Measurements from ENCODE around the gene ERN2. TPM values are rescaled to one million over a fixed set of nuclear protein-coding genes. Genes with fewer than 3 reads are reported as not detected.
"Not testable (repeated sequence)": the region's sequence is repeated elsewhere in the genome, so short reads cannot be mapped to it uniquely, and the experiment has no call there.

The ERN2 gene
- not detected for polyA plus RNA-seq (ENCODE audit: insufficient read length)

DNA sequence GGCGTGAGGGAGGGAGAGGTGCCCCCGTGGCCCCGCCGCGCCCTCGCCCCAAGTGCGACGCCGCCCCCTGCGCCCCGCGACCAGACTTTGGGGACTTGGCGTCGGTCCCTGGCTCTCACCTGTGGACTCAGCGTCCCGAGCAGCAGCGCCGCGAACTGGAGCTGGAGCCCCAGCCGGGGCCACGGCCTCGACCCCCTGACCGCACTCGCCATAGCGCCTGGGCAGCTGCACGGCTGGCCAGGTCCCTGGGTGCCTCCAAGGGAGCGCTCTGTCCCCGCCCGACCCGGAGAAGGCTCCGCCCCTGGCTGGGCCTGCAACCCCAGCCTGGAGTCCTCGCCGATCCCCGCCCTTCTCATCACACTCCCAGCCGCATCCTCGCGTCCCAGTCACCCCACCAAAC lies at the start of gene ERN2:
Gene ERN2 (minus strand): TSS at position 247 of the 400 bp plus-strand sequence. CDS start 35 bp downstream, at position 212.
- DNase-seq = no peak

DNA sequence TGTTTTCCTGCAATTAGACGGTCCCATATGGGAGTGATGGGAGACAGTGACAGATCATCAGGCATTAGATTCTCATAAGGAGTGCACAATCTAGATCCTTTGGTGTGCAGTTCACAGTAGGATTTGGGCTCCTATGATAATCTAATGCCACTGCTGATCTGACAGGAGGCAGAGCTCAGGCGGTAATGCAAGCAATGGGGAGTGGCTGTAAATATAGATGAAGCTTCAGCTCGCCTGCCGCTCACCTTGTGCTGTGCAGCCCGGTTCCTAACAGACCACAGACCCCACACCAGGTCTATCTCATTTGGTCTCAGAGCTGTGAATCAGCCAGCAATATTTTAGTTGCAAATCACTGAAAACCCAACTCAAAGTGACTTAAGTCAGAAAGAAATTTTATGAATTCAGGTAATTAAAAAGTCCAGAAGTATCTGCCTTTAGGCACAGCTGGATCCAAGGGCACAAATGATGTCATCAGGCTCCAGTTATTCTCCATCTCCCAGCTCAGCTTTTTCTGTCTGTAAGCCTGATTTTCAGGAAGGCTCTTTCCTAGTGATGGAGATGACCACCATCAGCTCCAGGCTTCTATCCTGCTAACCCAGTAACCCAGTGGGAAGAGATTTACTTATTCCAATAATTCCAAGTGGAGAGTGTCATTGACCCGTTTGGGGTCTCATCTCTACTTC lies 45.1 kb upstream of the ERN2 start:
- DNase-seq = no peak

DNA sequence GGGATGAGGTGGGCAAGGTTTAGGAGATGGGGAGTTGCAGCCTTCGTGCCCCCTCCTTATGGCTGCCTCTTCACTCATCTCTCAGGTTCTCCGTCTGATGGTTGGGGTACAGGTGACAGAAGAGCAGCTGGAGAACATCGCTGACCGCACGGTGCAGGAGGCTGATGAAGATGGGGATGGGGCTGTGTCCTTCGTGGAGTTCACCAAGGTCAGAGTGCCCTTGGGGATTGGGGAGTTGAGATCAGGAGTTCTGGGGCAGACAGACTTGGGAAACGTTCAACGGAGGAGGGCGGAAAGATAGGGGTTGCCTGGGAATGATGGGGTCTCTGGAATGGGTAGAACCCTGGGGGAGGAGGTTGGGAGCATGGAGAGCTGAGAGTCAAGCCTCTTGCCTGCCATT lies 44.1 kb upstream of the ERN2 start:
- no peak for DNase-seq

DNA sequence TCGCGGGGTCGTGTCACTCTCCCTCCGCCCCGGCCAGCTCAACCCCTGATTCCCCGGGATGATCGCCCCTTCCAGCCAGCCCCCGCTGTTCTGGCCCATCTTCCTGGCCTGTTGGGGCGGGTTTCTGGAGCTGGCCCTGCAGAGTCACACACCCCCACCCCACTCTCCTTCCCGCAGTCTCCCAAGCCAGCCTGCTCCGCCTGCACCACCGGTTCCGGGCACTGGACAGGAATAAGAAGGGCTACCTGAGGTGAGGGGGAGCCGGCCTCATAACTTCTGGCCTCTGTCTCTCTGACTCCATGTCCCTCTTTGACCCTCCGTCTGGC lies 42.4 kb upstream of the ERN2 start:
- DNase-seq = no peak

DNA sequence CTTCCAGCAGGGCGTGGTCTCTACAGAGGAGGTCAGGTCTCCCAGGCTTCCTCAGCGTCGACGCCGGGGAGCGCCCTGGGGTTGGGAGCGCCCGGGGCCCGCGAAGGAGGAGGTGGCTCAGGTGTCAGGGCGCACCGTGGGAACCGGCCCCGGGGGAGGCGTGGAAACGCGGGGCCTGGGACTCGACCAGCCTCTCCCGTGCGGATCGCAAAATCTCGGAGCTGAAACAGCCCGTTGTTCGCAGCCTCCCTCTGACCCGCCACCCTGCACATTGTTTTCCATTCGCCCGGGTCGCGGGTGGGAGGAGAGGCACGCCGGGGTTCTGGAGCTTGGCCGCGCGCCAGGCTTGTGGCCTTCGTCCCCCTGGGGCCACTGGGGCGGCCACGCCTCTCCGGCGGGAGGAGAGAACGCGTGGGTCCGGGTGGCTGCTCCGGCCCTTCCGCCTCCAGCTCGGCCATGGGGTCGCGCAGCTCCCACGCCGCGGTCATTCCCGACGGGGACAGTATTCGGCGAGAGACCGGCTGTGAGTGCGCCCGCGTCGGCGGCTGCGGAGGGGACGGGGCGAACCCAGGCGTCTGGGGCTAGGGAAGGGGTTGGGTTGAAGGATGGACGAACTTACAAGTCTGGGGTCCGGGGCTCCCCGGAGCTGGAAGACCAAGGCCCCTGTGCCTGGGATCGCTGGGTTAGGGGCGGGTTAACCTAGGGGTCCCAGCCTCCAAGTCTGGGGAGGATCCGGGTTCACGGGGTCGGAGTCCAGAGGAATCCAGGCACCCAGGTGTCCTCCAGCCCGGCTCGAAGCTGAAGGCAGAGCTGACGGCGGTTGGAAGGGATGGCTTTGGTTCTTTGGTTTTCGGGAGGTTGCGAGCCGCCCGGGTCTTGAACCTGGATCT lies 41.8 kb upstream of the ERN2 start, which contains the start of gene CHP2:
Gene CHP2 (plus strand): TSS at position 433 of the 890 bp plus-strand sequence. CDS start 24 bp downstream, at position 457.
- DNase-seq = no peak

DNA sequence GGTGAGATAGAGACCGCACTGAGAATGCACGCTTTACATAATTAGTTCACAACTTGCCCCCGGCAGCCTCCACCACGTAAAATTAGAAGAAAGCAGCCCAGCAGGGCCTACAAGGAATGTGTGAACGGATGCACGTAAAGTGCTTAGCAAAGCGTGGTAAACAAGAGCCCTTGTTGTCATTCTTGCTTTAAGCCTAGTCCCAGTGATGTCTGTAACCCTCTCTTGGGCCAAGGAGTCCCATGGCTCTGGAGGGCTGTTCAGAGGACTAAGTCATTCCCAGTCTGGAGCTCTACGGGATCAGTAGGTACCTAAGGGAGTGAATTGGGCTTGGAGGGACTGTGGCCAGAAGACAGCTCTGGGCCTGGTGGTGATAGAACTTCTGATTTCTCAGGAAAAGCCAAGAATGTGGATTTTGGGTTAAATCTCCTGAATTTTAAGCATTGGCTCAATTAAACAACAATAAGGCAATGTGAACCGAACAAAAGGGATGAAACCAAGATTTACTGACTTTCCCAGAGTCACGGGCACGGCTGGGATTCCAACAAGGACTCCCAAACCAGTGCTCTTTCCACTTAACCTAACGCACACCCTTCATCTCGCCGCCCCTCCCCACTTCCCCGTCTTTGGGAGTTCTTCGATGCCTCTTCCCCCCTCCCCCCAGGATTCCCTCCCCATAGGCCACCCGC lies 41.0 kb upstream of the ERN2 start:
- no peak for DNase-seq

DNA sequence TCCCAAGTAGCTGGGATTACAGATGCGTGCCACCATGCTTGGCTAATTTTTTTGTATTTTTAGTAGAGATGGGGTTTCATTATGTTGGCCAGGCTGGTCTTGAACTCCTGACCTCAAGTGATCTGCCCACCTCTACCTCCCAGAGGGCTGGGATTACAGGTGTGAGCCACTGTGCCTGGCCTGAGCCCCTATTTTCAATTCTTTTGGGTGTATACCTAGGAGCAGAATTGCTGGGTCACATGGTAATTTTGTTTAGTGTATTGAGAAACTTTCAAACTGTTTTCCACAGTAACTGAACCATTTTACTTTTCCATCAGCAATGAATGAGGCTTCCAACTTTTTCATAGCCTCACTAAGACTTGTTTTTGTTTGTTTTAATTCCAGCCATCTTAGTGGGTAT lies 38.0 kb upstream of the ERN2 start:
- not testable (repeated sequence) for DNase-seq

DNA sequence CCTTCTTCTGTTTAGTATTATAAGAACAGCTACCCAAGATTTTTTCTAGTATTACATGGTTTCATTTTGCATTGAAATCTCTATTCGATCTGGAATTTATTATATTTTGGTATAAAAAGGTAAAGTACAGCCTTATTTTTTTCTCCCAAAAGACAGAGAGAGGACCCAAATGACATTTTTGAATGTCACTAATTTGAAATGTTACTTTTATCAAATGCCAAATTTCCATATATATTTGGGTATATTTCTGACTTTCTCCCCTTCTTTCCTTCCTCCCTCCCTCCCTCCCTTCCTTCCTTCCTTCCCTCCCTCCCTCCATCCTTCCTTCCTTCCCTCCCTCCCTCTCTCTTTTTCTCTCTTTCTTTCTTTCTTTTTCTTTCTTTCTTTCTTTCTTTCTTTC lies 35.6 kb upstream of the ERN2 start:
- DNase-seq = no peak

DNA sequence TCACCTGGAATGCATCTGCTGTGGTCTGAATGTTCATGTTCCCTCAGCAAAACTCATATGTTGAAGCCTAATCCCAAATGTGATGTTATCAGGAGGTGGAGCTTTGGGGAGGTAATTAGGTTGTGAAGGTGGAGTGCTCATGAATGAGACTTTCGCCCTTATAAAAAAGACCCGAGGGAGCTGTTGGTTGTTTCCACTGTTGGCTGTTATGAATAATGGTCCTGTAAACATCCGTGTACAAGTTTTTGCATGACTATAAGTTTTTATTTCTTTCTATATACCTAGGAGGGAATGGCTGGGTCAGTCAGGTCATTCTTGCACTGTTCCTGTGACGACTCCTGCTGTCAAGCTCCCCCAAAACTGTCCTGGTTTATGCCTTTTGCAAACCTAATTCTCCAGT lies 32.2 kb upstream of the ERN2 start:
- DNase-seq = no peak

DNA sequence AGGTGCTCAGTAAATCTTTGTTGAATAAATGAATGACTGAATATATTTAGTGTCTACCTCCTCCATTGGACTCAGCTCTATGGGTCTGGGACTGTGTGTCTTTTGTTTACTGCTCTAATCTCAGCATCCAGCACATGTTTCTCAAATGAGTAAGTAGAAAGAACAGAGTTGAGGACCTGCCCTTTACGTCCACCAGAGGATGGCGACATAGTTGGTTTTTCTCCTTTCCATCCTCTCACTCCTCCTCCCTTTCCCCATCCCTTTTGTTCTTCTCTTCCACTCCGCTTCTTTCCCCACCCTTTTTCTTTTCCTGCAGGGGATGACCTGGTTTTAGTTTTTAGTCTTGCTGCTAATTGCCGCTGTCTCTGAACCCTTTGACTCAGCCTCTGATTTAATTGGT lies 29.7 kb upstream of the ERN2 start:
- DNase-seq = no peak

DNA sequence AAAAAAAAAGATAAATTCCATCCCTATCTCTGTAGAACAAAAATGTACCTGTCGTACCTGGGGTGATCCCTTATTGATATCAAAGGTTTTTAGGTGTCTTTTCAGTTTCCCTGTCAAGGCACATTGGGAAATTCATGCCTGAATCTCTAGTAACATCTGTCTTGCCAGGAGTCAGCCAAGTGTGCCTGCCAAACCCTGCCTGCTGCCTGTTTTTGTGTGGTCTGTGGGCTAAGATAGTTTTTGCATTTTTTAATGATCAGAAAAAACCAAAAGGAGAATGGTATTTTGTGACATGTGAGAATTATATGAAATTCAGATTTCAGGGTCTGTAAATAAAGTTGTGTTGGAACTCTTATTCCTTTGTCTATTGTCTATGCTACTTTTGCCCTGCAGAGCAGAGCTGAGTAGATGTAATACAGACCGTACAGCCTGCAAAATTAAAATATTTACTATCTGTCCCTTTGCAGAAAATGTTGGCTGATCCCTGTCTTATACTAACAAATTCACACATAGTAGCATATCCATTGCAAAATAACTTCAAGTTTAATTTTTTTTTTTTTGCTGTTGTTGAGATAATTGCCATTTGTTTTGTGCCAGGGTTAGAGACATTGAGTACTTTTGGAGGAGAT lies 28.8 kb upstream of the ERN2 start:
- DNase-seq = no peak

DNA sequence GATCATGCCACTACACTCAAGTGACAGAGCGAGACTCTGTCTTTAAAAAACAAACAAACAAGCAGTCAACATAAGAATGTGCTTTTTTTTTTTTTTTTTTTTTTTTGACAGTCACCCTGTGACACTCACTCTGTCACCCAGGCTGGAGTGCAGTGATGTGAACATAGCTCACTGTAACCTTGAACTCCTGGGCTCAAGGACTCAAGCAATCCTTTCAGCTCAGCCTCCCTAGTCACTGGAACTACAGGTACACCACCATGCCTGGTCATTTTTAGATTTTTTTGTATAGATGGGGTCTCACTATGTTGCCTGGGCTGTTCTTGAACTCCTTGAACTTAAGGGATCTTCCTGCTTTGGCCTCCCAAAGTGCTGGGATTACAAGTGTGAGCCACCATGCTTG lies 26.5 kb upstream of the ERN2 start:
- no peak for DNase-seq

DNA sequence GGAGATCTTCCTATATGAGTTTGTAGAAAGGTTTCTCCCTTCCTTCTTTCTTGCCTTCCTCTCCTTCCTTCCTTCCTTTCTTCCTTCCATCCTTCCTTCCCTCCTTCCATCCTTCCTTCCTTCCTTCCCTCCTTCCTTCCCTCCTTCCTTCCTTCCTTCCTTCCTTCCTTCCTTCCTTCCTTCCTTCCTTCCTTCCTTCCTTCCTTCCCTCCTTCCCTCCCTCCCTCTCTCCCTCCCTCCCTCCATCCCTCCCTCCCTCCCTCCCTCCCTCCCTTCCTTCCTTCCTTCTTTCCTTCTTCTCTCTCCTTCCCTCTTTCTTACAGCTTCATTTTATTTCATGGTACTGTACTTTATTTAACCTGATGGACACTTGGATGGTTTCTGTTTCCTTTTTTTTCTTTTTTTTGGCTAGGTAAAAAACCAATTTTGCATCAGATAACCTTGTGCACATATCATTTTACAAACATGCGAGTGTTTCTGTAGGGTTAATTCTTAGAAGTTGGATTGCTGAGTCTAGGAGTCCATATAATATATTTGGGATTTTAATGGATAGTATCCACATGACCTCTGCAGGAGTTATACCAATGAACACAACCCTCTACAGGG lies 24.5 kb upstream of the ERN2 start:
- DNase-seq = not testable (repeated sequence)

DNA sequence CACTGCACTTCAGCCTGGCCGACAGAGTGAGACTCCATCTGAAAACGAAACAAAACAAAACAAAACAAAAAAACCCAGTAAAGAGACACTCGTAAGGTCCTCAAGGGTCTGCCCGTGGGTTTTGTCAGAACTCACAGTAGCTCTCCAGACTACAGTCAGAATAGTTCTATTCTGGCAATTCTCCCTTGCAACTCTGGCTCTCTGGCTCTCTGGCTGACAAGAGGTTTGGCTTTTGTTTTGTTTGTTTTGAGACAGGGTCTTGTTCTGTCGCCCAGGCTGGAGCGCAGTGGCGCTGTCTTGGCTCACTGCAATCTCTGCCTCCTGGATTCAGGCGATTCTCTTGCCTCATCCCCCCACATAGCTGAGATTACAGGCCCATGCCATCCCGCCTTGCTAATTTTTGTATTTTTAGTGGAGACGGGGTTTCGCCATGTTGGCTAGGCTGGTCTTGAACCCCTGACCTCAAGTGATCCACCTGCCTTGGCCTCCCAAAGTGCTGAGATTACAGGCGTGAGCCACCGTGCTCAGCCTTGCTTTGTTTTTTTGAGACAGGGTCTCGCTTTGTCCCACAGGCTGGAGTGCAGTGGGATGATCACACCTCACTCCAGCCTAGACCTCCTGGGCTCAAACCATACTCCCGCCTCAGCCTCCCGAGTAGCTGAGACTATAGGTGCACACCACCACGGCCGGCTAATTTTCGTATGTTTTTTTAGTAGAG lies 21.3 kb upstream of the ERN2 start:
- DNase-seq = no peak

DNA sequence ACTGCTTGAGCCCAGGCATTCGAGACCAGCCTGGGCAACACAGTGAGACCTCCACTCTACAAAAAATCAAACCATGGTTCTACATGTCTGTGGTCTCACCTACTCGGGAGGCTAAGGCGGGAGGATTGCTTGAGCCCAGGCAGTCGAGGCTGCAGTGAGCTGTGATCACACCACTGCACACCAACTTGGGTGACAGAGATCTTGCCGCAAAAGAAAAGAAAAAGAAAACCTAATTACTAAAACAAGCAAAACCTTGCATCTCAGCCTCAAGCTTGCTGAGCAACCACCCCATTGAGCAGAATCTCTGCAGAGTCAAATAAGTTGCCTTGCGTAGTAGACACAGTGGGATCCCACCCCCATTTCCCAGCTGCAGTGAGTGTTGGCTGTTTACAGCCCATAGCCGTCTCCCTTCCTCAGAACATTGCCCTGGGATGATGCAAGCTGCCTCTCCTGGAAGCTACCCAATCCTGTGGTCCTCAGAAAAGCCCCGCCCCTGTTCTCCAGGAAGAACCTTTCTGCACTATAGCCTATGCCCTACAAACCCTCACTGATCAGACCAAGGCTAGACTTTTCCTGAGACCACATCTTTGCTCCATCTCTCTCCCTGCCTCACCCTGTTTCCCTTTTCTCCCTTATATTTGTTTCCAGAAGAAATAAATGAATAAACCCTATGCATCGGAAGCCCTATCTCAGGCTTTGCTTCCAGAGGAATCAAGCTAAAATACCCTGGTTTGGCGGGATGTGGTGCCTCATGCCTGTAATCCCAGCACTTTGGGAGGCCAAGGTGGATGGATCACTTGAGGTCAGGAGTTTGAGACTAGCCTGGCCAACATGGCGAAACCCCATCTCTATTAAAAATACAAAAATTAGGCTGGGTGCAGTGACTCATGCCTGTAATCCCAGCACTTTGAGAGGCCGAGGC lies 16.7 kb upstream of the ERN2 start:
- no peak for DNase-seq

DNA sequence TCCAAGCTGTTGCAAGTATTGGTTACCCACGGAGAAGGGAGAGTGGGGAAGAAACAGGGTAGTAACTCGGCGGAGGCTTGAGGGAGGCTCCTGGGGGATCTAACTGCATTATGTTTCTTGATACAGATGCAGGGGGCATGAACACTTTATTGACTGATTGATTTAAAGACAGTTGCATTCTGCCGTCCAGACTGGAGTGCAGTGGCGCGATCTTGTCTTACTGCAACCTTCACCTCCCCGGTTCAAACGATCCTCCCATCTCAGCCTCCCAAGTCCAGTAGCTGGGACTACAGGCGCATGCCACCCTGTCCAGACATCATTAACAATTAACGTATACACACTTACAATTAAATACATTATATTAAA lies 15.1 kb upstream of the ERN2 start:
- no peak for DNase-seq

DNA sequence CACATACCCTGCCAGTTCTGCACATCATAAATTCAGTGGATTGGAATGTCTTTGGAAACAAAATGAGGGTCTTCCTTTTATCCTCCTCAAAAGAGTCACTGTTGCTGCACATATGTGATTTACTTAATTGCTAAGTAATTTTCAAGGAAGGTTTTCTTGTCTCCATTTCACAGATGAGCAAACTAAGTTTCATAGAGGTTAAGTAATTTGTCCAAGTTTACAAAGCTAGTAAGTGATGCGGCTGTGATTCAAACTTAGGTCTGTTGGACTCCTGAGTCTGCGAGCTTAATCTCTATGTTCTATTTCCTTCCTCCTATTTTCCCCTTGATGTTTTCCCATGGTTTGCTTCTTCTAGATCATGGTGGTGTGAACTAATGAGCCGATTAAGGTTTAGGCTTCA lies 13.7 kb upstream of the ERN2 start:
- no peak for DNase-seq

DNA sequence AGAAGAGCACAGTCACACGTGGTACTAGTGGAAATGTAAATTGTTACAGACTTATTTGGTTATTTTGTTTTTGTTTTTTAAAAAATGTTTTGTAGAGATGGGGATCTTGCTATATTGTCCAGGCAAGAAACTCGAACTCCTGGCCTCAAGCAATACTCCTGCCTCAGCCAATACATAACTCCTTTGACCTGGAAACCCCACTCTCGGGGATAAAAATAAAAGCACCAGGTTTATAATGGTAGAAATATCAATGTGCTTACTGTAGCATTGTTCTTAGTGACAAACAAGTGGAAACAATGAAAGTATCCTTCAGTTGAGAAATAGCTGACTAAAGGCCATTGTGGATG lies 11.7 kb upstream of the ERN2 start:
- DNase-seq = no peak

DNA sequence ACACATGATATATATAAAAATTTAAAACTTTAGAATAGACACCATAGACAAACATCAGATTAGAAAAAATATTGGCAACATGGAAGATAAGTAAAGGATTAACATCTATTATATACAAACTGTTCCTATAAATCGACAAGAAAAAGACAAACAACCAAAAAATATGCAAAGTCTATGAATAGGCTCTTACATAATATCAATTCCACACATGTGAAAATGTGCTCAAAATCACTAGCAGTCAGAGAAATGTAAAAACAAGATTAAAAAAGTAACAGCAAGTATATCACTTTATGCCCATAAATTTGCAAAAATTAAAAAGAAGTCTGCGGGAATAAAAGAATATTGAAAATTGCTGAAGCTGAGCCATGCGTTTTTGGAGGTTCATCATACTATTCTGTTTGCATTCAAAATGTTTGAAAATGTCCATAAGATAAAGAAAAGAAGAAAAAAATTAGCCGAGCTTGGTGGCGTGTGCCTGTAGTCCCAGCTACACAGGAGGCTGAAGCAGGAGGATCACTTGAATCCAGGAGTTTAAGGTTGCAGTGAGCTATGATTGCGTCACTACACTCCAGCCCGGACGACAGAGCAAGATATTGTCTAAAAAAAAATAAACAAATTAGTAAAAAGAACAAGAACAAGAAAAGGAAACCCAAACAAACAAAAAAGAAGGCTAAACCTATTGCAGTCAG lies 11.2 kb upstream of the ERN2 start:
- no peak for DNase-seq

DNA sequence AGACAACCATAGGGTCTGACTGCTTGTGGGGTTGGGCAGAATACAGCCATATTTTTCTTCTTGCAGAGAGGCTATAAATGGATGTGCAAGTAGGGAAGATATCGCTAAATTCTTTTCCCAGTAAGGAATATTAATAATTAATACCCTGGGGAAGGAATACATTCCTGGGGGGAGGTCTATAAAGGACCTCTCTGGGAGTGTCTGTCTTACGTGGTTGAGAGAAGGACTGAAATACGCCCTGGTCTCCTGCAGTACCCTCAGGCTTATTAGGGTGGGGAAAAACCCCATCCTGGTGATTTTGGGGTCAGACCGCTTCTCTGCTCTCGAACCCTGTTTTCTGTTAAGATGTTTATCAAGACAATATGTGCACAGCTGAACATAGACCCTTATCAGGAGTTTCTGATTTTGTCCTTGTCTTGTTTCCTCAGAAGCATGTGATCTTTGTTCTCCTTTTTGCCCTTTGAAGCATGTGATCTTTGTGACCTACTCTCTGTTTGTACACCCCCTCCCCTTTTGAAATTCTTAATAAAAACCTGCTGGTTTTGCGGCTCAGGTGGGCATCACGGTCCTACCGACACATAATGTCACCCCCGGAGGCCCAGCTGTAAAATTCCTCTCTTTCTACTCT lies 9.7 kb upstream of the ERN2 start:
- not testable (repeated sequence) for DNase-seq

Measured in hindlimb muscle (tissue), 1 donor.